Mucosa of rectum (tissue), 2 donors: ENCODE data around the gene BMPR2.
"Not testable (repeated sequence)": the region's sequence is repeated elsewhere in the genome, so short reads cannot be mapped to it uniquely, and the experiment has no call there.

Experiments used
- H3K27ac ChIP-seq, 2 donors: one replicate each; pipeline ENCODE4 v1.7.0; 2013; ENCODE audit warnings: inconsistent platforms in 2 of 2, low read depth in 2 of 2, low read length in 2 of 2
- H3K27me3 ChIP-seq, 2 donors: one replicate each; pipeline ENCODE4 v1.7.0; 2013; ENCODE audit warnings: low read length in 2 of 2; ENCODE audit not compliant: control insufficient read depth in 2 of 2, insufficient read depth in 2 of 2
- H3K36me3 ChIP-seq, 2 donors: one replicate each; pipeline ENCODE4 v1.7.0; 2013; ENCODE audit warnings: low read length in 2 of 2; ENCODE audit not compliant: control insufficient read depth in 2 of 2, insufficient read depth in 2 of 2
- H3K4me1 ChIP-seq, 2 donors: one replicate each; pipeline ENCODE4 v1.7.0; 2013; ENCODE audit warnings: low read length in 2 of 2, mild to moderate bottlenecking in 1 of 2; ENCODE audit not compliant: control insufficient read depth in 2 of 2, insufficient read depth in 2 of 2
- H3K4me3 ChIP-seq, 2 donors: one replicate each; pipeline ENCODE4 v1.7.0; 2013; ENCODE audit warnings: low read length in 2 of 2
- H3K9ac ChIP-seq, 2 donors: one replicate each; pipeline ENCODE4 v1.7.0; 2013; ENCODE audit warnings: low read length in 2 of 2, low read depth in 1 of 2, mild to moderate bottlenecking in 1 of 2
- H3K9me3 ChIP-seq, 2 donors: one replicate each; pipeline ENCODE4 v1.7.0; 2013; ENCODE audit warnings: low read length in 2 of 2; ENCODE audit not compliant: control insufficient read depth in 2 of 2
- donor health status: healthy.
- donor health status: Normal muscosa, but diverticular disease.

BMPR2 gene

GRCh38 chr2:202355993-202356505, 20.1 kb upstream of the BMPR2 start:
- Histone ChIP-seq H3K27me3 (no peaks in the 10 kb centered on the region), H3K27ac (no peak overlapping the region), H3K36me3 (no peaks in the 10 kb centered on the region), H3K9me3 (no peaks in the 10 kb centered on the region), H3K9ac (no peak overlapping the region), H3K4me3 (no peak overlapping the region), H3K4me1 (no peaks in the 10 kb centered on the region)

DNA sequence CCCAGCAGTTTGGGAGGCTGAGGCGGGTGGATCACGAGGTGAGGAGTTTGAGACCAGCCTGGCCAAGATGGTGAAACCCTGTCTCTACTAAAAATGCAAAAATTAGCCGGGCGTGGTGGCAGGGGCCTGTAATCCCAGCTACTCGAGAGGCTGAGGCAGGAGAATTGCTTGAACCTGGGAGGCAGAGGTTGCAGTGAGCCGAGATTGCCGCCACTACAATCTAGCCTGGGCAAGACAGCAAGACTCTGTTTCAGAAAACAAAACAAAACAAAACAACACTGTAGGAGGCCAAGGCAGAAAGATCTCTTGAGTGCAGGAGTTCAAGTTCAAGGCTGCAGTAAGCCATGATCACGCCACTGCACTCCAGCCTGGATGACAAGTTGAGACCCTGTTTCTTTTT, 17.2 kb upstream of the BMPR2 start:
- not testable (repeated sequence) for H3K27ac ChIP-seq, H3K4me3 ChIP-seq, H3K4me1 ChIP-seq, H3K27me3 ChIP-seq, H3K9ac ChIP-seq, H3K9me3 ChIP-seq, H3K36me3 ChIP-seq

GRCh38 chr2:202360646-202361045, 15.5 kb upstream of the BMPR2 start:
- no peaks in the 10 kb centered on the region for H3K27me3 ChIP-seq
- H3K4me3 ChIP-seq, result no peak overlapping the region

GRCh38 chr2:202361108-202361507, 15.0 kb upstream of the BMPR2 start:
- Histone ChIP-seq H3K4me3 (no peak overlapping the region), H3K27me3 (no peaks in the 10 kb centered on the region), H3K36me3 (no peaks in the 10 kb centered on the region), H3K9me3 (no peaks in the 10 kb centered on the region), H3K4me1 (no peaks in the 10 kb centered on the region), H3K27ac (no peak overlapping the region), H3K9ac (no peak overlapping the region)

More at GRCh38 chr2:202360646-202361045, 15.5 kb upstream of the BMPR2 start:
- H3K27ac ChIP-seq, result no peak overlapping the region
- no peaks in the 10 kb centered on the region for H3K9me3 ChIP-seq
- H3K4me1 ChIP-seq, result no peaks in the 10 kb centered on the region
- H3K36me3 ChIP-seq, result no peaks in the 10 kb centered on the region
- no peak overlapping the region for H3K9ac ChIP-seq

- Histone ChIP-seq H3K9ac (no peak overlapping the region), H3K9me3 (no peaks in the 10 kb centered on the region), H3K36me3 (no peaks in the 10 kb centered on the region), H3K27me3 (no peaks in the 10 kb centered on the region), H3K4me3 (no peak overlapping the region), H3K4me1 (no peaks in the 10 kb centered on the region), H3K27ac (no peak overlapping the region)
These were observed 2.6 kb upstream of the BMPR2 start for GRCh38 chr2:202373490-202373889.

- H3K27me3 ChIP-seq, H3K9me3 ChIP-seq, H3K4me1 ChIP-seq, H3K4me3 ChIP-seq, H3K27ac ChIP-seq, H3K36me3 ChIP-seq, H3K9ac ChIP-seq: not testable (repeated sequence)
These were observed 1.7 kb upstream of the BMPR2 start for GRCh38 chr2:202374383-202374782.

DNA sequence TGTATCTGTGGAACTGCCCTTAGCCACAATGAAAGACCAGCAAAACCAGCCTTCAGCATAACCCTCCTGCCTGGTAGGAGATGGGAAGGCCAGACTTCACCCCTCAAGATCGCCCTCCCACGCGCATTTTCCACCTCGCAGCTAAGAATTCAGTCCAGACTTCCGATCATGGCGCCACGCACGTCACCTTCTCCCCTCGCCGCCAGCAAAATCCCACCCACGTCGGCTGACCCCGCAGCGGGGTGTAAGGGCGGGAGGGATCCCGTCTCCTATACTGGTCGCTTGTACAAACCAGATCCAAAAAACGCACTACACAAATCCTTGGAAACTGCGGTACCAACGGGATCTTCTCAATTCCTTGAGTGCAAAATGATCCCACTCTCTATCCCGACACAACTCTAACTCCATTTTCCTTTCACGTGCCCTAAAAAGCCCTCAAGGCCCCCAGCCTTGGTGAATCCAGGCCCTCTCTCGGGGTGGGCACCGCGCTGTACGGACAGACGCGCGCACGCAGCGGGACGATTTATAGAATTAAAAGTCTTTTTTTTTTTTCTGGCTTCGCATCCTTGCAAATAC, 1.0 kb upstream of the BMPR2 start:
- Histone ChIP-seq H3K27ac (peak overlapping the region; percentile 92 to 93), H3K27me3 (no peaks in the 10 kb centered on the region), H3K4me1 (peaks cover 4 to 7% of the 10 kb centered on the region in 2 donors), H3K36me3 (no peaks in the 10 kb centered on the region), H3K4me3 (peak overlapping the region; percentile 93 to 95), H3K9me3 (no peaks in the 10 kb centered on the region), H3K9ac (peak overlapping the region; percentile 74 to 92)

- no peaks in the 10 kb centered on the region for H3K36me3 ChIP-seq
- H3K9ac ChIP-seq, result peak overlapping the region; percentile 77 to 93
- H3K4me3 ChIP-seq, result peak overlapping the region; percentile 93 to 96
- H3K4me1 ChIP-seq, result peaks cover 11 to 12% of the 10 kb centered on the region in 2 donors
- peak overlapping the region; percentile 92 to 93 for H3K27ac ChIP-seq
- no peaks in the 10 kb centered on the region for H3K27me3 ChIP-seq
- no peaks in the 10 kb centered on the region for H3K9me3 ChIP-seq
These were observed 506 bp downstream of the BMPR2 start for GRCh38 chr2:202376460-202377206.

DNA sequence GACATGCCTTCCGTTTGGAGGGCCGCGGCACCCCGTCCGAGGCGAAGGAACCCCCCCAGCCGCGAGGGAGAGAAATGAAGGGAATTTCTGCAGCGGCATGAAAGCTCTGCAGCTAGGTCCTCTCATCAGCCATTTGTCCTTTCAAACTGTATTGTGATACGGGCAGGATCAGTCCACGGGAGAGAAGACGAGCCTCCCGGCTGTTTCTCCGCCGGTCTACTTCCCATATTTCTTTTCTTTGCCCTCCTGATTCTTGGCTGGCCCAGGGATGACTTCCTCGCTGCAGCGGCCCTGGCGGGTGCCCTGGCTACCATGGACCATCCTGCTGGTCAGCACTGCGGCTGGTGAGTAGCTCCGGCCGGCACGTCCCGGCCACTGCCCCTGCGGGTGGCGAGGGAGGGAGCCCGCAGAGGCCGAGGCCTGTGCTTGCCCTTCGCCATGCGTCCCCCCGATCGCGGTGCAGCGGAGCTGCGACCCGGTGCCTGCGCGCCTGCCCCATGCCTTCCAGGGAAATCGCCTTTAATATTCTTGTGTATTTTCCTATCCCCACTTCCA, 1.2 kb downstream of the BMPR2 start:
- Histone ChIP-seq H3K9me3 (no peaks in the 10 kb centered on the region), H3K9ac (peak overlapping the region; percentile 77 to 93), H3K27me3 (no peaks in the 10 kb centered on the region), H3K4me3 (peak overlapping the region; percentile 93 to 96), H3K36me3 (no peaks in the 10 kb centered on the region), H3K27ac (peak overlapping the region; percentile 92 to 93), H3K4me1 (peaks cover 11 to 12% of the 10 kb centered on the region in 2 donors)

- Histone ChIP-seq H3K36me3 (no peaks in the 10 kb centered on the region), H3K9ac (peak overlapping the region; percentile 27 to 93), H3K4me1 (peaks cover 11 to 12% of the 10 kb centered on the region in 2 donors), H3K27ac (peak overlapping the region in 1 of 2 donors; percentile 29), H3K4me3 (peak overlapping the region; percentile 93 to 96), H3K9me3 (no peaks in the 10 kb centered on the region), H3K27me3 (no peaks in the 10 kb centered on the region)
These were observed 1.9 kb downstream of the BMPR2 start for GRCh38 chr2:202378001-202378400.
